ENCODE data around the gene SLC47A1. TPM values are rescaled to one million over a fixed set of nuclear protein-coding genes. Genes with fewer than 3 reads are reported as not detected.
A peak's percentile ranks its signal among the peaks of the same experiment; 100 is the strongest.

Gene SLC47A1
- total and polyA plus RNA-seq, 9 of the 15 experiments (the other 6 are each of a cell fraction or from before 2014, with no cell fraction given): not detected

- Histone ChIP-seq H4K20me1 (replicated peaks; ENCODE audit: control insufficient read depth, insufficient read depth, low read length) (no peaks in the 10 kb centered on the region), H3K9me1 (ENCODE audit: control insufficient read depth, insufficient read depth, low read length) (no peaks in the 10 kb centered on the region), H3K36me3 (ENCODE audit: control insufficient read depth, insufficient read depth, low read length) (no peaks in the 10 kb centered on the region), H3K4me2 (ENCODE audit: insufficient read depth, low read length) (no peak overlapping the region), H2AFZ (ENCODE audit: low read depth, low read length) (no peak overlapping the region), H3K27ac (ENCODE audit: extremely low read depth, low read depth, low read length) (no peak overlapping the region), H3K79me2 (ENCODE audit: control insufficient read depth, insufficient read depth, low read length) (no peaks in the 10 kb centered on the region), H3K9ac (ENCODE audit: insufficient read depth in 1 of 2, low read depth in 2 of 2, low read length in 2 of 2) (peak overlapping the region in 1 of 2 experiments; percentile 74; a peak in 1 of 4 replicates), H3K9me3 (replicated peaks; ENCODE audit: control insufficient read depth, insufficient read depth, low read depth, low read length) (no peaks in the 10 kb centered on the region), H3K4me1 (replicated peaks in 1 of 2; ENCODE audit: control insufficient read depth in 2 of 2, insufficient read depth in 2 of 2, low read length in 2 of 2) (peaks cover 0 to 11% of the 10 kb centered on the region in 2 experiments; a peak in 2 of 5 replicates), H3K4me3 (no peak overlapping the region), H3K27me3 (ENCODE audit: control insufficient read depth in 2 of 2, insufficient read depth in 2 of 2, low read length in 2 of 2) (no peaks in the 10 kb centered on the region; a peak in 1 of 5 replicates)
- intact Hi-C loops (cut with micrococcal nuclease) (loop anchor here (10.0 kb wide), 1 partner anchor 164 kb away; no protein-coding TSS in a partner anchor), in situ Hi-C loops (cut with MboI) (loop anchor here (5.0 kb wide), 1 partner anchor 251 kb away; no protein-coding TSS in a partner anchor)
- no peak for DNase-seq (ENCODE audit: extremely low read depth in 1 of 4, low spot score in 3 of 4)
- WGBS (ENCODE audit: insufficient coverage, low coverage, missing lambda C conversion rate): 8% methylated on average over 8 of the region's 9 CpGs
- no peak for ATAC-seq
- ChIA-PET POLR2A (no interaction called here), CTCF (ENCODE audit: low intra/inter-chr PET ratio) (no interaction called here)
- no peak for TF ChIP-seq E2F3 (CRISPR knock-in tag; IDR thresholded peaks at IDR 0.05)
- no peak for TF ChIP-seq NELFE (IDR thresholded peaks at IDR 0.05; ENCODE audit: insufficient read depth, insufficient read length)
- no peak for TF ChIP-seq FOXK1 (CRISPR knock-in tag; IDR thresholded peaks at IDR 0.05; ENCODE audit: borderline replicate concordance)
- TF ChIP-seq KDM5B (IDR thresholded peaks at IDR 0.05; ENCODE audit: insufficient replicate concordance, low read depth, low read length): no peak
- TF ChIP-seq PCBP1 (IDR thresholded peaks at IDR 0.05; ENCODE audit: low read depth, low read length, poor library complexity, severe bottlenecking): no peak
- TF ChIP-seq HMGN3 (IDR thresholded peaks at IDR 0.05; ENCODE audit: borderline replicate concordance, extremely low read depth, insufficient read length, low read depth, low read length): no peak
- no peak for TF ChIP-seq PHB2 (IDR thresholded peaks at IDR 0.05; ENCODE audit: low read depth)
- TF ChIP-seq HOXB6 (CRISPR knock-in tag; IDR thresholded peaks at IDR 0.05; ENCODE audit: borderline replicate concordance): no peak
- TF ChIP-seq MEF2A (IDR thresholded peaks at IDR 0.05; ENCODE audit: control insufficient read depth, low read depth, low read length): no peak
- no peak for TF ChIP-seq IFI16 (CRISPR knock-in tag; IDR thresholded peaks at IDR 0.05)
- no peak for TF ChIP-seq ZNF766 (CRISPR knock-in tag; conservative IDR thresholded peaks at IDR 0.05)
- TF ChIP-seq RBM34 (IDR thresholded peaks at IDR 0.05; ENCODE audit: borderline replicate concordance, insufficient read depth, low read length): no peak
- TF ChIP-seq ZNF124 (CRISPR knock-in tag; IDR thresholded peaks at IDR 0.05): no peak
- TF ChIP-seq TSHZ1 (CRISPR knock-in tag; IDR thresholded peaks at IDR 0.05): no peak
- TF ChIP-seq ZNF695 (CRISPR knock-in tag; IDR thresholded peaks at IDR 0.05): no peak
- no peak for TF ChIP-seq SP1 (CRISPR knock-in tag; IDR thresholded peaks at IDR 0.05)
- no peak for TF ChIP-seq POLR2AphosphoS5 (IDR thresholded peaks at IDR 0.05; ENCODE audit: control insufficient read depth, insufficient read depth, low read depth, low read length)
- no peak for TF ChIP-seq PHTF2 (CRISPR knock-in tag; IDR thresholded peaks at IDR 0.05)
- TF ChIP-seq ZNF140 (CRISPR knock-in tag; IDR thresholded peaks at IDR 0.05): no peak
- FAIRE-seq: no peak
- no TSS peak for BruUV-seq (replicated peaks)
These were observed 22.8 kb upstream of the SLC47A1 start for GRCh38 chr17:19510903-19511302.

Measured in K562 (cell line).